ENCODE results near the gene PKP1.

GRCh38 chr1:201335174-201335870 is 52.0 kb downstream of the PKP1 start:
- no peak for TF ChIP-seq POLR2AphosphoS5 (IDR thresholded peaks at IDR 0.05; ENCODE audit: borderline replicate concordance, low read depth, low read length)
- no peak for TF ChIP-seq EZH2 (IDR thresholded peaks at IDR 0.05)

Data from SK-N-MC (cell line).